A549 treated with CORT108297 at 1 μM for 4 hours (cell line): ENCODE data around the gene PRDX2. TPM values are rescaled to one million over a fixed set of nuclear protein-coding genes. Genes with fewer than 3 reads are reported as not detected.

Experiments used
- total RNA-seq: library from RNA; stranded (reverse); fragments of 200-300 nt; extraction: Qiagen RNA extraction; gene quantifications from 5 replicates; pipeline ENCODE4 v1.2.3, GENCODE V29; 2022

The PRDX2 gene
- 0.18 to 1.1 TPM (median 0.80 TPM) in 5 replicates for total RNA-seq

DNA sequence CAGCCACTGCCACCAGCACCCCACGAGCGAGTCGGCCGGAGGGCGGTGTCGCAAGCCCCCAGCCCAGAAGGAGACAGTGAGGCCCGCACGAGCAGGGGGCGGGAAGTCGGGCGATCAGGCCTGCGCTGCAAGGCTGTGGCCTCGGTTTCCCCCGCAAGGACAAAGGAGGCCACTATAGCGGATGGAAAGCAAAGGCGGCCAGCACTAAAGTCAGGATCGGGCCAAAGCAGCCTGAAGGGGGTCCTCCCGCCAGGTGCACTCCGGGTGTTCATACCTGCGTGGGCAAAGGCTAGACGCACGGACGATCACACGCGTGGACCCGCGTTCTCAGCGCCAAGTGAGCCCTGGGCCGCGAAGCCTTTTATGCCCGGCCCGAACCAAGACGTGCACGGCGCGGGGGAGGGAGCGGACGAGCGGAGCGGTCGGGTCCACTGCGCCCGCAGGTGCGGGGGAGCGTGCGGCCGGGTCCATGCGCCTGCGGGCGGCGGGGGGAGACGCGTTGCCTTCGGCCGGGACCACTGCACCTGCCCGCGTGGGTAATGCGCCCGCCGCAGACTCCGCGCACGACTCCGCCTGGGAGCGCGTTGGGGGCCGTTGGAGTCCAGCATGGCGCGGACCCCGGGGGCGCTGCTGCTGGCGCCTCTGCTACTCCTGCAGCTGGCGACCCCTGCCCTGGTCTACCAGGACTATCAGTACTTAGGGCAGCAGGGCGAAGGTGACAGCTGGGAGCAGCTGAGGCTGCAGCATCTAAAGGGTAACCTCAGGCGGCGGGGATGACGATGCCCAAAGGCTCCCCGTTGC is at the start of gene PRDX2, which contains the start of gene THSD8:
PRDX2 (minus strand) TSS at position 335 of the 801 bp plus-strand sequence. CDS start 539 bp downstream, outside the sequence.
THSD8 (plus strand) TSS at position 604 of the 801 bp plus-strand sequence; CDS start at position 607, 3 bp downstream.

DNA sequence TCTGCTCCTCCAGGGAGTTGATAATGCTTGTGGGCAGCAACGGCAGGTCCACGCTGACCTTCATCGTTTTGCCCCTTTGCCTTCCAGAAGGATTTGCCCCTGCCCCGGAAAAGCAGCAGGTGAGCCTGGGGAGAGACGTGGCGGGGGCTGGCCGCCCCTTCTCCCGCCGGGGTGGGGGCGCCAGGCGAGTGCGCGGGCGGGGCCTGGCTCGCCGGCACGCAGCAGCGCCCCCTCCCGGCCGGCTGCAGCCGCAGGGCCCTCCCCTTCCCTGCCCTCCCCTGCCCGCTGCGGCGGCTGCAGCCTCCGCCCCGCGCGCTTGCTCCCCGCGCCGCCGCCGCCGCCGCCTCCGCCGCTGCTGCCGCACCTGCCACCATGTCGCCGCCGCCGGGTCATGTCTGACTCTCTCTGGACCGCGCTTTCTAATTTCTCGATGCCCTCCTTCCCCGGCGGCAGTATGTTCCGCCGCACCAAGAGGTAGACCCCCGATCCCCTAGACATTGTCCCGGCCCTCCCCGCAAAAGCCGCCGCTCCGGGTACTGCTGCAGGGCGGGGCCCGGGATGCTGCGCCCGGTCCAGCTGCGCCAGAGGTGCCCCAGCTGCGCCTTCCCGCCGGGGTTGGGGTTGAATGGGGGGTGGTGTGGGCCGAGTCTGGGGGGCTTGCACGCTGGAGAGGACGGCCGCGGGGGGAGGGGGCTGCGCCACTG is 36.7 kb upstream of the PRDX2 start, which contains the start of gene MAST1:
MAST1 (plus strand) TSS at position 334 of the 704 bp plus-strand sequence; CDS start at position 392, 58 bp downstream.

DNA sequence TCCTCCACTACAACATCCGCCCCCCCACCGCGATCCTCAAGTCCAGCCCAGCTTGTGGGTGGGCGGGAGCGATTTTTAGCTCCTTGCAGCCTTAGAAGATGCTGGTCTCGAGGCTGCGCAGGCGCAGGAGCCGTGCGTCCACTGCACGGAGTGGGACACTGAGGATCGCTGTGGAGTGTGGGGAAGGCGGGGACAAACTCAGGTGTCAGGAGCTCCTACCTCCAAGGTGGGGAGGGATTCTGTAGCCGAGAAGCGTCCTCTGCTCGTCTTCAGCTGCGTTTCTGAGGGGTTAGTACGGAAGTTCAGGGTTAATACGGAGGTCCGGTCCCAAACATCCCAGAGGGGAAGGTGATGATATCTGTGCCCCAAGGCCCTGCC is 33.0 kb upstream of the PRDX2 start, which contains the start of gene RTBDN:
RTBDN (minus strand) TSS at position 14 of the 378 bp plus-strand sequence. CDS start 4,600 bp downstream, outside the sequence.

DNA sequence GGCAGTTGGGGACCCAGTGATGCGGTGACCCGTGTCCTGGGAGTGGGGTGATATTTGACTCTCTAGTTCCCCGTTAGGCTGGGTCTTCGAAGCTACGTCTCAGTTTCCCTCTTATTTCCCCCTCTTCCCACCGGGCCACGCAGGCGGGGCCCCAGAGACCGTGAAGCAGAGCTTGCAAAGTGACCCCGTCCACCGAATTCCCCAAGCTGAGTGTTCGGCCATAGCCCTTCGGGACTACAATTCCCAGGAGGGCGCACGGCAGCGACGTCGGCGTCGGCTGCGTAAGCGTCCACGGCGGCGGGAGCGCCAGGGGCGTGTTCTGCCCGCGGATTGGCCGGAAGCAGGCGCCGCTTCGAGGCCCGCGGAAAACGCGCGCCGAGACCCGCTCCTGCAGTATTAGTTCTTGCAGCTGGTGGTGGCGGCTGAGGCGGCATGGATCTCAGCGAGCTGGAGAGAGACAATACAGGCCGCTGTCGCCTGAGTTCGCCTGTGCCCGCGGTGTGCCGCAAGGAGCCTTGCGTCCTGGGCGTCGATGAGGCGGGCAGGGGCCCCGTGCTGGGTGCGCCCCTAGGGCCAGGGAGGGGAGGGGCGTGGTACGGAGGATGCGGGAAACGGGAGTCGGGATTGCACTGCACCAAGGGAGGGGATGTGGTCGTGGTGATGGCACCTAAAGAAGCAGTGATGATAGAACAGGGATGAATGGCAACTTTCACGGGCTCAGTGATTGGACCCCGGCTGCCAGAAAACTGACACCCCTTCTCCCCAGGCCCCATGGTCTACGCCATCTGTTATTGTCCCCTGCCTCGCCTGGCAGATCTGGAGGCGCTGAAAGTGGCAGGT is 4.9 kb upstream of the PRDX2 start, which contains the start of gene RNASEH2A:
RNASEH2A (plus strand) TSS at position 343 of the 840 bp plus-strand sequence; CDS start at position 433, 90 bp downstream.

GRCh38 chr19:12791345-12792050 is 10.1 kb downstream of the PRDX2 start, which contains the start of gene JUNB:
TSS of gene JUNB (plus strand) at chr19:12791486. CDS start at chr19:12791772, 286 bp downstream.

DNA sequence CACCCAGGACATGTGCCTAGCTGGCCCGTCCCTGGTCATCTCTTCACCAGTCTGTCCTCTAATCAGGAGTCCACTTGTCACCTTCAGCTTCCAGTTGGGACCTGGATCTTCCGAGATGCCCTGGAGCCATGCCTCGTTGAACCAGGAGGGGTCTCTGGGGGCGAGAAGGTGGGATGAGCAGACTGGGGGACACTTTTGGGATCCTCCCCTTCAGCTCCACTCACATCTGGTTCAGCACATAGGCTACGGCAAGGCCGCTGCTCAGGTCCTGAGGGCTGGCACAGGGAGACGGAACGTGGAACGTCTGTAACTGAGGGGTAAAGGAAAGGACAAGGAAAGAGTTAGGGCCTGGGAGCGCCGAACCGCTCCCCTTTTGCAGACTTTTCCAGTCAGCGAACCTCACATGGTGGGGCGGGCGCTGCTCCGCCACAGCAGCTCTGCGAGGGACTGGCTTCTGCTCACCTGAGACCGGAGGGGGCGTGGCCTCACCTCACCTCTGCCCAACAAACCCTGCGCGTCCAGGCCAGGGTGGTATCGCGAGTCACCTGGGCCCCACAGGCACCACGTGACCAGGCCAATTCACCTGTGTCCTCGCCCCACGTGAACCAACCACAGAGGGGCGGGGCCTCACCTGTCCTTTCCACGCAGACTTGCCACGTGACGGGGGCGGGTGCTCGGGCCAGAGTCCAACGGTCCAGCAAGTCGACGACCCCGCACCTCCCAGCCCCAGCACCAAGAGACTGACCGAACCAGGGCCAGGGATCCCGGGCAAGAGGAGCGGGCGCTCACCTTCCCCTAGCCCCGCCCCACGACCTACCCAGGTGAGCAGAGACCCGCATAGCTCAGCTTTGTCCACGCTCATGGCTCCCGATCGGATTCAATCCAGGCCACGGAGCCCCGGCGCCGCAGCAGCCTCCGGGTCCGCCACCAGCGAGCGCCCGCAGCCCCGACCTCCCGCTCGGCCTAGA is 26.7 kb downstream of the PRDX2 start, which contains the start of gene HOOK2:
HOOK2 (minus strand) TSS at position 965 of the 968 bp plus-strand sequence; CDS start at position 862, 103 bp downstream.

DNA sequence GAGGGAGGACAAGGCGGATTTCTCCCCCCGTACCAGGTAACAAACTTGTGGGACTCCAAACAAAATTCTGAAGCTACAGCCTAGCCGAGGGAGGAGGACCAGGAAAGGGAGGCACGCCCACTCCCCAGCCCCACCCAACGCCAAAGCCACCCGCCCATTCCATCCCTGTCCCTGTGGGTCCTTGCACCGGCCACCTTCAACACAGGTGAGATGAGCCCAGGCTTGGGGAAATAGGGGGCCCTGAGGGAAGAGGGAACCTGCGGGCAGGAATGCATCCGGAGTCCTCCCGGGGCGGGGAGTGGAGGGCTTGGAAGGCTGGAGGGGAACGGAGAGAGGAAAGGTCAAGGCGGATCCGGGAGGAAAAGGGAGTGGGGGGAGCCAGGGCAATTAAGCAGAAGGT is 50.0 kb downstream of the PRDX2 start, which contains the start of gene BEST2:
BEST2 (plus strand) TSS at position 157 of the 400 bp plus-strand sequence. CDS start 802 bp downstream, outside the sequence.

Other genes starting within 250 kb of the PRDX2 start
- 0.34 to 0.89 TPM (median 0.70 TPM) in 5 replicates for gene ZNF490, start 191.0 kb downstream of the PRDX2 start, total RNA-seq
- gene ZNF791, start 190.9 kb downstream of the PRDX2 start, total RNA-seq = 4.8 to 5.5 TPM (median 5.3 TPM) in 5 replicates
- 15.9 to 21.9 TPM (median 21.4 TPM) in 5 replicates for gene MAN2B1, start 135.1 kb downstream of the PRDX2 start, total RNA-seq
- gene WDR83, start 135.0 kb downstream of the PRDX2 start, total RNA-seq = 9.3 to 11.8 TPM (median 10.9 TPM) in 5 replicates
- 40.0 to 54.0 TPM (median 49.9 TPM) in 5 replicates for gene DHPS, start 119.9 kb downstream of the PRDX2 start, total RNA-seq
- gene GNG14, start 113.8 kb downstream of the PRDX2 start, total RNA-seq = not detected in 5 replicates
- 8.7 to 14.0 TPM (median 13.4 TPM) in 5 replicates for gene FBXW9, start 105.2 kb downstream of the PRDX2 start, total RNA-seq
- gene TNPO2, start 77.9 kb downstream of the PRDX2 start, total RNA-seq = 25.5 to 39.5 TPM (median 35.3 TPM) in 5 replicates
- 160 to 199 TPM (median 197 TPM) in 5 replicates for gene TRIR, start 67.1 kb downstream of the PRDX2 start, total RNA-seq
- gene GET3, start 64.3 kb downstream of the PRDX2 start, total RNA-seq = 67.6 to 102 TPM (median 95.8 TPM) in 5 replicates
- 0.24 to 0.35 TPM (median 0.28 TPM) in 4 of 5 replicates, not detected in the other for gene BEST2, start 50.0 kb downstream of the PRDX2 start, total RNA-seq
- gene HOOK2, start 26.2 kb downstream of the PRDX2 start, total RNA-seq = 9.8 to 12.4 TPM (median 10.8 TPM) in 5 replicates
- 97.7 to 170 TPM (median 137 TPM) in 5 replicates for gene JUNB, start 10.3 kb downstream of the PRDX2 start, total RNA-seq
- 6.2 to 15.8 TPM (median 9.6 TPM) in 4 of 5 replicates, not detected in the other for gene THSD8, start 269 bp upstream of the PRDX2 start, total RNA-seq
- 37.6 to 51.5 TPM (median 48.6 TPM) in 5 replicates for gene RNASEH2A, start 4.8 kb upstream of the PRDX2 start, total RNA-seq
- 0.10 to 0.27 TPM (median 0.14 TPM) in 4 of 5 replicates, not detected in the other for gene RTBDN, start 32.8 kb upstream of the PRDX2 start, total RNA-seq
- 1.5 to 2.0 TPM (median 1.9 TPM) in 5 replicates for gene MAST1, start 36.7 kb upstream of the PRDX2 start, total RNA-seq
- gene DNASE2, start 79.6 kb upstream of the PRDX2 start, total RNA-seq = 27.2 to 33.8 TPM (median 32.3 TPM) in 5 replicates
- 0.05 to 0.09 TPM (median 0.06 TPM) in 3 of 5 replicates, not detected in the others for gene KLF1, start 85.4 kb upstream of the PRDX2 start, total RNA-seq
- 8.8 to 10.0 TPM (median 9.4 TPM) in 5 replicates for gene GCDH, start 89.4 kb upstream of the PRDX2 start, total RNA-seq
- gene SYCE2, start 117.5 kb upstream of the PRDX2 start, total RNA-seq = 0.28 to 0.70 TPM (median 0.38 TPM) in 5 replicates
- 75.2 to 82.8 TPM (median 78.2 TPM) in 5 replicates for gene FARSA, start 131.9 kb upstream of the PRDX2 start, total RNA-seq
- 507 to 554 TPM (median 516 TPM) in 5 replicates for gene CALR, start 136.8 kb upstream of the PRDX2 start, total RNA-seq
- gene RAD23A, start 144.1 kb upstream of the PRDX2 start, total RNA-seq = 70.7 to 86.3 TPM (median 80.4 TPM) in 5 replicates
- gene GADD45GIP1, start 155.4 kb upstream of the PRDX2 start, total RNA-seq = 30.1 to 58.7 TPM (median 54.9 TPM) in 5 replicates
- 0.03 to 0.08 TPM (median 0.06 TPM) in 5 replicates for gene DAND5, start 167.8 kb upstream of the PRDX2 start, total RNA-seq
- 3.3 to 5.1 TPM (median 4.6 TPM) in 5 replicates for gene NFIX, start 193.7 kb upstream of the PRDX2 start, total RNA-seq